GM19025 (cell line): Measurements from ENCODE around the gene OR10C1.

Source experiments
- ATAC-seq: cut with Tn5 transposase; IDR thresholded peaks from one replicate; pipeline ENCODE4 v1.9.1; 2021; ENCODE audit warnings: mild to moderate bottlenecking, low read depth, moderate library complexity; ENCODE audit not compliant: unreplicated experiment

OR10C1 gene

DNA sequence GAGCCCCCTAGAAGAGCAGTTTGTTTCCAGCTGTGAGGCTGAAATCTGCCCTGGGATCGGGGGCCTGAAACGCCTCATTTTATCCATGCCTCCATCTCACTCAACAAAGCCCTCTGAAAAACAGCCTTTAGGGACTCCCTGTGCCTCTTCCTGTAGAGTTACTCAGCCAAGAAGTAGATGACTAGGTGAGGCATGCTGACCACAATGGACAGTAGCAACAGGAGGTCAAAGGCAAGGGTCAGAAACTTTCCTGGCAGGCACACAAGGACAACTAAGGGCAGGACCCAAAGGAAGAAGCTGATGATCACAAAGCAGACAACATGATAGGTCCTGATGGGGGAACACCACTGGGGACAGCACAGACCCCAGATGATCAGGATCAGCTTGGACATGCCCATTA, 35.9 kb downstream of the OR10C1 start:
- no peak for ATAC-seq

DNA sequence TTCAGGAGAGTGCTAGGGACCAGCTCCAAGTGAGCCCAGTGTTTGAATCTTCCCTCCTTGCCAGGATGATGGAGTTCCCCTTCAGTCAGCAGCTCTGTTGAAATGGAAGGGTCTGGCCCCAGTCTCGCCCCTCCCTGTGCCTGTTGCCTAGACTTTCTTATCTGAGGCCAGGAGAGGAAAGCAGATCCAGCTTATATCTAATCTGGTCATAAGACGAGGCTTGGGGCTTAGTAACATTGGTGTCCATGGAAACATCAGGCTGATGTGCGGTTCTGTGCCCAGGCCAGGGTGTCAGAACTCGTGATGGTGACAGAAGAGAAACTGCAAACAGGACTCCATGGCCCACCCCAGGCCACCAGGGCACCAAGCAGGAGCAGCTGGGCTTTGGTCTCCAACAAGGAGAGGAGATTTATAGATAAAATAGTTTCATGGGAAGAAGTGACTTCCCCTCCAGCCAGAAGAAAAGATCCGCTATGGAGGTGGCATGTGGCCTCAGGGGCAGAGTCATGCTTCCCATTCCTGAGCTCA, 38.9 kb downstream of the OR10C1 start:
- ATAC-seq: no peak

DNA sequence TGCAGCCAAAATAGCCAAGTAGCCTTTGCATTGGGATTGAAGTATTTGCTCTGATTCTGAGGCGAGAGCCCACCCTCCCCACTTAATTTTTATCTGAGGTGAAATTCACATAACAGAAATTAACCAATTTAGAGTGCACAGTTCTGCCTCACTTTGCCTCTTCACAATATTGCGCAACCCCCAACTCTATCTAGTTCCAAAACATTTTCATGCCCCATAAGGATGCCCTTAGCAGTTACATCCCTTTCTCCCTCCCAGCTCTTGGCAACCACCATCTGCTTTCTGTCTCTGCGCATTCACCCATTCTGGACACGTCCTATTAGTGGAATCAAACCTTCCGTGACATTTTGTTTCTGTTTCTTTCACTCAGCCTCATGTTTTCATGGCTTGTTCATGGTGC, 39.6 kb downstream of the OR10C1 start:
- ATAC-seq: no peak

DNA sequence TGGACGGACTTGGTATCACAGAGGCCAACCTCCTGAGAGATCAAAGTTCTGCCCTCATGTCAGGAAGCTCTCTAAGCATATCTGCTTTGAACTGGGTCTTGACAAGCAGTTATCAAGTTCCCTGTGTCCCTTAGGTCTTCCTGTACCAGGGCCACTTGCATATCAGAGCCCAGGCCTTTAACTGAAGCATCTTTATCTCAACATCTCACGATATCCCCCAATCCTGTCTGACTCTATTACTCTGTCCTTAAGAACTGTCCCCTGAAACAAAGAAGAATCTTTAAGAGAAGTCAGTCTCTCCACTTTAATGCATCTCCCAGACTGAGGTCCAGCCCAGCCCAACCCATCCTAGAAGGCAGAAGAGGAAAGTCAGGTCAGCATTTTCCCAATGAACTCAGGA, 40.5 kb downstream of the OR10C1 start:
- ATAC-seq: no peak

DNA sequence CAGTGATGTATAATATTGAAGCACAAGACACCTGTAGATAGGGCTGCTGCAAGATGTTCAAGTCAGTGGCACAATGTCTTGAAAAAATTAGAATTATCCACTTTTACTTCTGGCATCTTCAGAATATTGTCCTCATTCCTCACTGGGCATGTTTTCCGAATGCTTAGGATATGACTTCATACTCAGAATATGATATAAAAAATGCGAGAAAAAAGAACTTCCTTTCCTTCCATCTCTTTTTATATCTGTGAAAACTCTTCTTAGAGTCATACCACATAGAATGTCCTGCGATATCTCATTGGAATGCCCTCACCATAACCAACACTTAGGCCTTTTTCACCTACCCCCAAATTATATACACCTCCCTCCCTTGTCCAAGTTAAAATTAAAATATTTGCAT, 44.1 kb downstream of the OR10C1 start:
- no peak for ATAC-seq

DNA sequence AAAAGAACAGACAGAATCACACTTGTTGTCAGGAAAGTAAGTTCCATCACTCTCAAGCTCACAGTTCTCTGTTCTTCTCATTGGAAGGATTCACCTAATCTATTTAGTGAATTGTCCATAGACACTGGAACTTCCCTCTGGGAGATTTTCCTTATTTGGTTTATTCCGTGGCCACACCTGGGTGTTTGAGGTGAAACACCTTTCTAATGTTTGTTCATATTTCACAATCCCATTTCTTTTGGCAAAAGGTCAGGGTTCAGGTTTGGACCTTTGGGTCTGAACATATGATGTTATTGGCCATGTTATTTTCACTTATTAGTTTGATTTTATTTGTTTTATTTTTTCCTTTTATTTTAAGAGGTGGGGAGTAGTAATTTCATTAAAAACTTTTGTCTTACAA, 44.6 kb downstream of the OR10C1 start:
- no peak for ATAC-seq

DNA sequence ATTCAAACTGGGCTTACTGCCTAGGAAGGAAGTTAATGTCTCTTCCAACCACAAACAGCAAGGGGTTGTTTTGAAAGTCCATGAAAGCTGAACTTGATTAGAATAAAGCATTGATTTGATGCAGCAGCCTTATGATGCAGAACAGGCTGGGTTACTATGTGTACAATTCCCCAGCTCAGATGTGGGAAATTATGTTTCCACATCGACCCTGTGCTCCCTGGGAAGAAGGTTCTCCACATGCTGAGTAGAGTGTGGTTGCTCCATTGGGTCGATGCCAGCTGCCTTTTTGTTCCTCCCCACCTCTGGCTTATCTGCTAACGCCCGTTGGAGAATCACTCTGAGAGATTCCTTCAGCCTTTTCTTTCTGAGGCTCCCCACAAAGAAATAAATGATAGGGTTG, 47.5 kb downstream of the OR10C1 start:
- ATAC-seq: no peak

DNA sequence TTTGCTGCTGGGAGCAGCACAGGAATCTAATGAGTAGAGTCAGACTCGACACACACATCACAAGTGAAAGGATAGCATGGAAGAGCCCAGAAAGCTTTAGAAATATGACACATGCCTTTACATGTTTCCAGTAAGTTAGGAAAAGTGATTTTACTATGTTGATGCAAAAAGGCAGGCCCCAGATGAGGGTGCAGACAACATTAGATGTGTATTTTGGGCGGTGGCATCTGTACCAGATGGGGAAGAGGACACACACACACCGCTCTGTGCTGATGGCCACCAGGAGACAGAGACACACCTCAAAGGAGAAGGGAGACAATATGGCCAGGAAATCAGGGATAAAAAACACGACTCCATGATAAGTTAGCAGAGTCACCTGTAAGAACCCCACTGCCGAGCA, 48.0 kb downstream of the OR10C1 start:
- no peak for ATAC-seq

DNA sequence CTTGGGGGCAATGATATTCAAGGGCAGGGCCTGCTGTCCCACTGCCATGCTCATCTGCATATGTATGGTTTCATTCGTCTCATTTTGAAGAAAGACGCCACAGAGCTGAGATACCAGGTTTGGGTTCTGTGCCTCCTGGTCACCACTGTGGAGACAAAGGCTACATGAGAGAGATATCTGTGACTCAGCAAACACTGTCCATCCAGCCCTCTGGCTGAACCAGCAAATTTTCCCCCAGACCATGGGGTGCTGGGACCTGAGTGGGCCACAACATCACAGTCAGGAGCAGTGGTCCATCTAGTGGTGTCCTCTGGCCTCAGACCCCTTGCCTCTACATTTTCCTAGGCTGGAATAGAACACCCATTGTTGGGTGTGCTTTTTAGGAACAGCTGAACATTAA, 48.6 kb downstream of the OR10C1 start, which contains the start of gene MAS1L:
TSS of gene MAS1L (minus strand) at position 297 of the 400 bp plus-strand sequence. CDS start at position 243, 54 bp downstream.
- no peak for ATAC-seq

DNA sequence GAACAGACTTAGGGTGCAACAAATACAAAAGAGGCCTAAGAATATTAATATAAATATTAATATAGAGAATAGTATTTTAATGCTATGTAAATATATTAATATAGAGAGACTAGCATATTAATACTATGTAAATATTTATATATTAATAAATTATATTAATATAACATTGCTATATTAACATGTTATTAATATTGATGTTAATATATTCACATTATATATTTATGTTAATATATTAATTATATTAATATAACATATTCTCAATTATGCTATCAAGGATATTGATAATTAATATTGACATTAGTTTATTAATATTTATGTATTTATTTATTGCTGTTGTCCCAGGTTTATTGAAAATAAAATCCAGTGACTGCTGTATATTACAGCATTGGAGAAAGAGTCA, 49.8 kb downstream of the OR10C1 start:
- no peak for ATAC-seq

DNA sequence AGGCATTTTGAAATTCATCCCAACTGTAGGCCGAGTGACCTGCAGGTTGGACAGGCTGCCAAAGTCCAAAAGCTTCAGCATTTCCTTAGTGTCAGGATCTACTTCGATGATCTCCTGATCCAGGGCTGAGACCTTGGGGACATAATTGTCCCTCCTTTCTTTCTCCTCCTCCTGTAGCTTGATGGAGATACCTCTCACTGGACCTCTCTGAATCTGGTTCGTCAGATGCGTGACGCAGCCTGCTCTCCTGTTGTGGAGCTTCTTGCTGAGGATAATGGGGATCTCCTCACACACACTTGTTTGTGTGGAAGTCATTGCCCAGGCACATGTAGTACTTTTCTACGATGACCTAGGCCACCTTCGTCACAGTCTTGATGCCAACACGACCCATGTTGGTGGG, 50.2 kb downstream of the OR10C1 start:
- ATAC-seq: no peak

DNA sequence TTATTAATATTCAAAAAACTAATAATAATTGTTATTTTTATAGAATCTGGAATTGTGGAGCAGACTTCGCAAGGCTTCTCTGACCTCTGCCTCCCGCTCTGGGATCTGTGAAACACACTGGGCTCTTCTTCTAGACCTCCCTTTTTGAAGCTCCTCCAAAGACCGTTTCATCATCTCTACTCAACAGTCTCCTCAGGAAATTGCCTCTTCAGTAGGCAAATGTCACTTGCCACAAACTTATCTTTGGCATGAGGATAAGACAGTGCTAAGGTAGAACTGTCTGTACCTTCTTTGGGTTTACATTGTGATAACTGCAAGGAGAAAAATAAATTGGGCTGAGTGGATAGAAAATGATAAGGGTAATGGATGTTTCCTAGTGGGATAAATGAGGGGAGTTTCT, 50.9 kb downstream of the OR10C1 start:
- no peak for ATAC-seq

DNA sequence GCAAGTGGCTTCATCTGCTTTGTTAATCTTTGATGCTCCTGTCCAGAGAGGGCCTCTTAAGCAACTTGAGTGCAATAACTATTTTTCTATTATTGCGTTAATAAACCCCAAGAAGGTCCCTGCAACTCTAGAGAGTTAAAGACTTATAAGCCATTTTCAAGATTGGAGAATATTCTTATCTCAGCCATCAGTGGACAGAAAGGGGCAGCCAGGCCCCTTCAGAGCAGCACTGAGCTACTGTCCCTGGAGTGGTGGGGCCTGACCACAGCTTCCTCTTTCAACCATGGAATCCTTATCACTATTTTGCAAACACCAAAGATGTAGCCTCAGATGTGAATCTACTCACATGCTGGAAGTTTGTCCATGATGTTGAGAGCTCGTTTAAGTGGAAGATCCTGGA, 51.4 kb downstream of the OR10C1 start:
- ATAC-seq: no peak
